HL-60/S4 (cell line): ENCODE results near the gene NCAM1.

ENCODE experiments used
- in situ Hi-C: fragments of 300-500 bp; cut with MboI; formaldehyde crosslinking; loops from 2 replicates; pipeline ENCODE4 v1.14.3; 2022; ENCODE audit warnings: low sequenced_read_pairs

NCAM1 gene

DNA sequence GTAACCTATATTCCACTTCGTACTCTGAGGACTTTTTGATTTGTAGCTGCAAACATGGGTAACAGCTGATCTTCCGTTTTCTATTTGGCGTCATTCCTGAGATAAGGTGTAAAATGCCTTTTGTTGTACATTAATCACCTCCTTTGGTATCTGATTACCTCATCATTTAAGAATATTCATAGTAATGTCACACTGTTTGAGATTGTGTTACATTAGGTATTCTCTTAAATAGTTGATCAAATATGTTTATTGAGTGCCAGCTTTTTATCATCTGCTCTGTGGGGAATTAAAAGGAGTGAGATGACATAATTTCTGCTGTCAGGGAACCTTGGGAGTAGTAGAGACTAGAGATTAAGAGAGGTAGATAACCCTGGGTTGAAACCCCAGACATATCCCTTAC, 5.9 kb downstream of the NCAM1 start:
- in situ Hi-C loops = no loop called here

DNA sequence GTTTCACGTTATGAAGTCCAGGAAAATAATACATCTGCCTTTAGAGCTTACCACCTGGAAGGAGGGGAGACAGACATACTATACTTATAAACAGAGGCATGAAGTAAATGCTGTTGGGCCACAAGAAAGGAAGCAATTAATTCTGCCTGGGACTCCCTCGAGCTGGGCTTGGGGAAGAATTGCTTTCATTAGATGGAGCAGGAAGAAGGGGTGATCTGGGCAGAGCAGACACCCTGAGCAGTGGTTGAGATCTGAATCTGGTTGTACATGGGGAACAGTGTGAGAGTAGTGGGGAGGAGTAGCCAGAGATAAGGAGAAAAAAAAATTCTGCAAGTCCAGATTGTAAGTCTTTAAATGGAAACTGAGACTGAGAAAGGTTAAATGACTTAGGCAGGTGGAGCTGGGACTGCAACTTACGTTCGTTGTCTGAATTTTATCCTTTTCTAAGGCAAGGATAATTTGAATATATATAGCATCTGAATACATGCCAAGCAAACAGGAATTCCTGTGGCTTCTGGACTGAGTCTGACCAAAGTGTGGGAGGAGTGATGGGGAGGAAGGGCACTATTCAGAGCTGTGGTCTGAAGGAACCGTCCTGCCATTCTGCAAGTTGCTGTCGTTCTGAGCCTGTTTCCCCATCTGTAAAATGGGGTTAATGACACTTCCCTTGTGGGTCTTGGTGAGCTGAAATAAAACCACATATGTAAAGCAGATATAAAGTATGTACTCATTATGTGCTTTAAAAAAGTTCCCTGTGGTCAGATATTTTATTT, 7.9 kb downstream of the NCAM1 start:
- in situ Hi-C loops = no loop called here

DNA sequence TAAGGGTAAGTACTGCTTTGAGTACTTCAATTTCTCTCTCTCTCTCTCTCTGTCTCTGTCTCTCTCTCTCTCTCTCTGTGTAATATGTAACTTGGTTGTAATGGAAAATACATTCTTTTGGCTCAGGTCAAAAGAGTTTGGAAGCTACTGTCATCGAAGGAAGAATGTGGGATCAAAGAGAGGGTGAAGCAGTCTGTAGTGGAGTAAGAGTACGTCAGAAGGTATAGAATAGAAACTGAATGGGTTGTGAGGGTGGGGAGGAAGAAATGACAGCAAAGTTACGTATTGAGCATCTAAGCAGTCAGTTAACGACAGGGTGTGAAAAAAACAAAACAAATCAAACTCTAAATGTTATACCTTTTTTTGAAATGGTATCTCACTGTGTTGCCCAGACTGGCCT, 10.0 kb downstream of the NCAM1 start:
- in situ Hi-C loops = no loop called here

- in situ Hi-C loops = no loop called here
Observed at GRCh38 chr11:112971827-112972226, 10.6 kb downstream of the NCAM1 start.

- in situ Hi-C loops = no loop called here
Observed at GRCh38 chr11:112972399-112973145, 11.4 kb downstream of the NCAM1 start.

GRCh38 chr11:112975051-112975450, 13.8 kb downstream of the NCAM1 start:
- in situ Hi-C loops = no loop called here

GRCh38 chr11:112975493-112975892, 14.3 kb downstream of the NCAM1 start:
- in situ Hi-C loops = no loop called here

- in situ Hi-C loops = no loop called here
Observed at GRCh38 chr11:112977755-112978154, 16.5 kb downstream of the NCAM1 start.

DNA sequence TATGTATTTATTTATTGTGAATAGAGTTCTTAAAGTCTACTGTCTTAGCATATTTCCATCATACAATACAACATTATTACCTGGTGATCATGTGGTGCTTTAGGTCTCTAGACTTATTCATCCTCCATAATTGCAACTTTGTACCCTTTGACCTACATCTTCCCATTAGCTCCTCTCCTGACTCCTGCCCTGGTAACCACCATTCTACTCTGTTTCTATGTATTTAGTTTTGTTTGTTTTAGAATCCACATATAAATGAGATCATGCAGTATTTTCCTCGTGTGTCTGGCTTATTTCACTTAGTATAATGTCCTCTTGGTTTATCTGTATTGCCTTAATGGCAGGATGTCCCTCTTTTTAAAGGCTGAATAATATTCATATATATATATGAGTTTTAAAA, 22.7 kb downstream of the NCAM1 start:
- in situ Hi-C loops = no loop called here

DNA sequence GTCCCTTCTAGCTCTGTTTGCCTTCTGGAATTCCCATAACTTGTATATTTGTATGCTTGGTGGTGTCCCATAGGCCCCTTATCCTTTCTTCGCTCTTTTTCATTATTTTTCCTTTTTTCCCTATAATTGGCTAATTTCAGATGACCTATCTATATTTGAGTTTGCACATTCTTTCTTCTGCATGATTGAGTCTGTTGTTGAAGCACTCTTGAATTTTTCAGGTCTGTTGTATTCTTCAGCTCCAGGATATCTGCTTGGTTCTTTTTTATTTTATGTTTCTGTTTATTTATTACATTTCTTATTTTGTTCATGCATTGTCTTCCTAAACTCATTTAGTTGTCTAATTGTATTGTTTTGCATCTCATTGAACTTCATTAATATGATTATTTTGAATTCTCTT, 28.0 kb downstream of the NCAM1 start:
- in situ Hi-C loops = no loop called here

- in situ Hi-C loops = no loop called here
Observed at GRCh38 chr11:112993808-112994207, 32.6 kb downstream of the NCAM1 start.

DNA sequence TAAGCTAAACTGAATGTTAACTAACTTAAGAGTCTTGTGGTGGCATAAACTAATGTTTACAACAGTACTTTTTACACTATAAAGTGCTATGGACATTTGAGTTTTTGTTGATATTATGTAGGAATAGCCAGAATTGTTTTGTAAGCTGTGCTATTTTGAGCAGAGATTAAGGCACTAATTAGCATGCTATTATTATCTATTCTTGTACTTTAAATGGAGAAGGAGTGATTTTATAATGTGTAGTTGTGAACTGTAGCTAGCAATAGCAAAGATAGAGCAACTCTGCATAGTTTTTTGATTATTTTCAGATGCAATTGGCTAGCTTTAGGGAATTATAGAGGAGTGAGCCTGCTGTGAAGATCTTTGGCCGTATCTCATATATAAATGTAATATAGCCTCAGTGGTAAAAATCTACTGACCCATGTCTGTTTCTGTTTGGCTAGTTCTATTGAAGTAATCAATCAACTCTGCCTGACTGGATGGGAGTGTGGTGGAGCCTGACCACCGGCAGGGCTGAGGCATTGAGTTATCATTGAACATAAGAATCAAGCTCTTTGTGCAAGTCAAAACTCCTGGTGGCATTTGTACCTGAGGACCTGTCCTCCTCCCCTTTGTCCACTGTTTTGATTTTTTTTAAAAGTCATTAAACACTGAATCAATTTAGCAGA, 34.3 kb downstream of the NCAM1 start:
- in situ Hi-C loops = no loop called here

DNA sequence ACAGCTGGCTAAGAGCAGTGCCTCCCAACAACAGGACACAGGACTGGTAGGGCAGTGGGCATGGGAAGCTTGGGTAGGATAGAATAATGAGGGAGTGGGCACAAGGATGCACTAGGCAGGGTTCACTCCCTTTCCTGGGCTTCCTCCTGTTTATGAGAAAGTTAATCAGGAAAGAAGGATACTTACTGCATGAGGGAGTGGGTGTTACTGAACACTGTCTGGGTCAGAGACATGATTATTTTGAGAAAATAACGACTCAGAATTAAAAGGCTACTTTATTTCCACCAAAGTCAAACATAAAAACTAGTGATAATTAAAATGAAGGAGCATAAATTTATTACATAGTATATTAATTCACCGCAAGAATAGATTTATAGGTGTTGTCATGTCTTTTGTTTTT, 35.8 kb downstream of the NCAM1 start:
- in situ Hi-C loops = no loop called here

- in situ Hi-C loops = no loop called here
Observed at GRCh38 chr11:112997857-112998466, 36.7 kb downstream of the NCAM1 start.

- in situ Hi-C loops = no loop called here
Observed at GRCh38 chr11:112999520-112999919, 38.3 kb downstream of the NCAM1 start.

GRCh38 chr11:113001709-113002108, 40.5 kb downstream of the NCAM1 start:
- in situ Hi-C loops = no loop called here

- in situ Hi-C loops = no loop called here
Observed at GRCh38 chr11:113006896-113007445, 45.8 kb downstream of the NCAM1 start.

DNA sequence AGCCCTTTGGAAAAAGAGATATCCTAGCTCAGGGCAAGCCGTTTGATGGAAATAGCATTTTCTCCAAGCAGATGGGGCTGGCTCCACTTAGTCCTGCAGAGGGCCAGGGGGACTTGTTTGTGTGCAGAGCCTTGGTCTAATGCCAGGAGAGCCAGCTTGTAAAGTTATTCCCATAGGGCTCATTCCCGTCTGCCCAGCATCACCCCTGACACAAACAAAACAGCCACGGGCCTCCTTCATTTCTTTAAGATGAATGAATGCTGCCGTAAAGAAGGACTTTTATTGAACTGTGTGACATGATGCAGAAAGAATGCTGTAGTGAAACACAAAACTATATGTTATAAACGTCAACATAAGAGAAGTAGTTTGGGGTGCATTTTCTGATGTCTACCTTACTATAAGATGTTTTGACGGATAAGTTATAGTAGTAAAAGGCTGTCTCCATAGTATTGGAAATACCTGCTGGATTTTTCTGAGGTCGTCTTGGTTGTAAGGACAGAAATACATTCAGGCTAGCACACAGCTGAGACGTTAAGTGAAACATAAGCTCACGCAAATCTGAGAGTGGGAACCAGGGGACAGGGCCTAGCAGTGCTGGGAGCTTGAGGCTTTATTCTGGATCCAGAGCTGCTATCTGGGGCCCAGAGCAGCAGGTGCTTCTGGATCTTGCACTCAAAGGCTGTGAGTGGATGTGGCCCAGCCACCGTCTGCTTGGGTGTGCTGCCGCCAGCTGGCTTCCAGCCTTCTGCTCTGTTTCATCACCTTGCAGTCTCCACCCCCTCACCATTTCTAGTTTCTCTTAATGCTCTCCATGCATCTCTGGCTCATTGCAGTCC, 53.3 kb downstream of the NCAM1 start:
- in situ Hi-C loops = no loop called here

DNA sequence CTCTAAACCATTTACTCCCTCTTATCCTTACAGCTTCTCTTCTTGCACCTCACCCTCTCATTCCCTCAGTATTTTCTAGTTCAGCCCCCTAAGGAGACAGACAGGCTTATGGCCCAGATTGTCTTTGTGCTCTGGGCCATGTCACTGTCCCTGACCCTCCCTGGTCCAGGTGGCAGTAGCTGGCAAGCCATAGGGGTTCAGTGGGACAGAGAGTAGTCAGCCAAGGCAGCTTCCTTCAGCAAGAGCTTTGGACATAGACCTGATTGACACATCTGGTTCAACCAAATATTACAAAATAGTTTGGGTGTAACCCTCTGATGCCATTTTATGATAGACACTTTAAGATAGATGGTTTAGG, 53.9 kb downstream of the NCAM1 start:
- in situ Hi-C loops = no loop called here

- in situ Hi-C loops = no loop called here
Observed at GRCh38 chr11:113016905-113017304, 55.7 kb downstream of the NCAM1 start.
